SU-DHL-6 (cell line): Measurements from ENCODE around the gene SLC43A1.

Experiments
- CTCF ChIP-seq: fragments of 200-600 bp; sonication (generic); IDR thresholded peaks from one replicate; pipeline ENCODE4 v1.5.1; 2017; ENCODE audit warnings: antibody characterized with exemption, mild to moderate bottlenecking, low read length, moderate library complexity; ENCODE audit not compliant: insufficient read depth, poor library complexity, severe bottlenecking
- EZH2phosphoT487 ChIP-seq: fragments of 200-600 bp; sonication (generic), shearing (Covaris generic); conservative IDR thresholded peaks from 2 replicates; pipeline ENCODE4 v1.6.1; 2018; ENCODE audit warnings: mild to moderate bottlenecking, antibody characterized with exemption, low read length, moderate library complexity, mixed read lengths

GRCh38 chr11:57530596-57531507 lies 15.3 kb upstream of the SLC43A1 start, which contains the start of gene TIMM10:
- TF ChIP-seq CTCF (no peak), EZH2phosphoT487 (no peak)
